HEK293 (cell line): Measurements from ENCODE around the gene TBCK.

Experiments used
- CTCF ChIA-PET: fragments of 350-600 bp; formaldehyde crosslinking; extraction: SDS; loops from one replicate; lab custom pipeline; 2021; ENCODE audit warnings: antibody characterized with exemption; lab: Yijun Ruan, JAX
- POLR2A ChIA-PET: fragments of 300-600 bp; formaldehyde crosslinking; extraction: SDS; loops from one replicate; lab custom pipeline; 2020; ENCODE audit warnings: antibody characterized with exemption, inconsistent platforms; lab: Yijun Ruan, JAX
- H3K27ac ChIP-seq: fragments of 200-500 bp; sonication (Bioruptor generic); 2 replicates; pipeline ENCODE4 v1.5.1; 2014; ENCODE audit warnings: low read depth, low read length, control low read depth, inconsistent platforms; ENCODE audit errors: extremely low read depth
- H3K36me3 ChIP-seq, 2 experiments: fragments of 200-500 bp in 1 of 2; sonication (Bioruptor generic) in 1 of 2; 1 replicate in 1 of 2; 2 replicates in 1 of 2; pipeline ENCODE4 v1.5.1; 2014 to 2017; ENCODE audit warnings: inconsistent platforms in 2 of 2, low read length in 2 of 2; ENCODE audit not compliant: control insufficient read depth in 2 of 2, insufficient read depth in 1 of 2
- H3K4me1 ChIP-seq: fragments of 200-500 bp; sonication (Bioruptor generic); 2 replicates; pipeline ENCODE4 v1.5.1; 2014; ENCODE audit warnings: mild to moderate bottlenecking, low read length, inconsistent platforms; ENCODE audit not compliant: control insufficient read depth, insufficient read depth
- H3K4me3 ChIP-seq: 2 replicates; pipeline ENCODE4 v1.5.1; 2011; ENCODE audit warnings: low read depth, mild to moderate bottlenecking, control low read depth, low read length, moderate library complexity
- H3K9me3 ChIP-seq: fragments of 200-500 bp; sonication (Bioruptor generic); 2 replicates; pipeline ENCODE4 v1.5.1; 2014; ENCODE audit warnings: low read depth, low read length, inconsistent platforms; ENCODE audit not compliant: control insufficient read depth, insufficient read depth
- ELK4 ChIP-seq: IDR thresholded peaks from 2 replicates; pipeline ENCODE4 v1.6.1; 2011; ENCODE audit warnings: mild to moderate bottlenecking, low read depth, low read length, borderline replicate concordance
- HOXA7 ChIP-seq: sonication (generic); formaldehyde crosslinking; IDR thresholded peaks from 2 replicates; pipeline ENCODE4 v1.8.1; 2022; ENCODE audit warnings: missing genetic modification reagents, borderline replicate concordance
- OVOL3 ChIP-seq: fragments of 450-650 bp; formaldehyde crosslinking; IDR thresholded peaks from 2 replicates; pipeline ENCODE4 v1.5.1; 2016; ENCODE audit warnings: missing biosample characterization, missing genetic modification characterization
- TCF7L2 ChIP-seq: IDR thresholded peaks from 2 replicates; pipeline ENCODE4 v1.6.1; 2011; ENCODE audit warnings: low read depth, mild to moderate bottlenecking, inconsistent platforms, low read length, moderate library complexity, borderline replicate concordance
- TSHZ1 ChIP-seq: fragments of 450-650 bp; formaldehyde crosslinking; IDR thresholded peaks from 2 replicates; pipeline ENCODE4 v1.5.1; 2016; ENCODE audit warnings: missing biosample characterization, missing genetic modification characterization, borderline replicate concordance
- ZNF169 ChIP-seq: fragments of 450-650 bp; formaldehyde crosslinking; IDR thresholded peaks from 2 replicates; pipeline ENCODE4 v1.5.1; 2016; ENCODE audit warnings: missing biosample characterization, missing genetic modification characterization
- ZNF37A ChIP-seq: fragments of 450-650 bp; IDR thresholded peaks from 2 replicates; pipeline ENCODE4 v1.5.1; 2018; ENCODE audit warnings: missing biosample characterization, missing genetic modification characterization
- ZNF398 ChIP-seq: fragments of 450-650 bp; formaldehyde crosslinking; IDR thresholded peaks from 2 replicates; pipeline ENCODE4 v1.5.1; 2017; ENCODE audit warnings: missing biosample characterization, missing genetic modification characterization
- ZNF501 ChIP-seq: fragments of 450-650 bp; formaldehyde crosslinking; IDR thresholded peaks from 2 replicates; pipeline ENCODE4 v1.5.1; 2016; ENCODE audit warnings: missing biosample characterization, missing genetic modification characterization
- ZNF530 ChIP-seq: fragments of 450-650 bp; formaldehyde crosslinking; IDR thresholded peaks from 2 replicates; pipeline ENCODE4 v1.5.1; 2016; ENCODE audit warnings: low read depth, missing biosample characterization, missing genetic modification characterization
- ZNF555 ChIP-seq: fragments of 450-650 bp; formaldehyde crosslinking; conservative IDR thresholded peaks from 2 replicates; pipeline ENCODE4 v1.5.1; 2017; ENCODE audit warnings: missing biosample characterization, mild to moderate bottlenecking, missing genetic modification characterization, inconsistent platforms
- ZNF558 ChIP-seq: fragments of 450-650 bp; formaldehyde crosslinking; IDR thresholded peaks from 2 replicates; pipeline ENCODE4 v1.5.1; 2016; ENCODE audit warnings: missing biosample characterization, missing genetic modification characterization
- ZNF561 ChIP-seq: fragments of 450-650 bp; IDR thresholded peaks from 2 replicates; pipeline ENCODE4 v1.5.1; 2018; ENCODE audit warnings: missing biosample characterization, missing genetic modification characterization, borderline replicate concordance
- ZNF623 ChIP-seq: fragments of 450-650 bp; formaldehyde crosslinking; IDR thresholded peaks from 2 replicates; pipeline ENCODE4 v1.5.1; 2016; ENCODE audit warnings: missing biosample characterization, missing genetic modification characterization
- ZNF626 ChIP-seq: fragments of 450-650 bp; sonication (Bioruptor Pico); formaldehyde crosslinking; IDR thresholded peaks from 2 replicates; pipeline ENCODE4 v1.5.1; 2018; ENCODE audit warnings: missing biosample characterization, missing genetic modification characterization, inconsistent platforms
- ZNF704 ChIP-seq: fragments of 450-650 bp; formaldehyde crosslinking; IDR thresholded peaks from 2 replicates; pipeline ENCODE4 v1.5.1; 2016; ENCODE audit warnings: missing biosample characterization, missing genetic modification characterization
- ZNF843 ChIP-seq: fragments of 450-650 bp; formaldehyde crosslinking; IDR thresholded peaks from 2 replicates; pipeline ENCODE4 v1.5.1; 2016; ENCODE audit warnings: missing biosample characterization, missing genetic modification characterization

TBCK gene

GRCh38 chr4:106291678-106292077, 24.3 kb downstream of the TBCK start (continued):
- TF ChIP-seq ZNF398 (tag by site-specific recombination) (no peak), ELK4 (no peak)

- Histone ChIP-seq H3K36me3 (peaks cover 5 to 22% of the 10 kb centered on the region in 2 experiments; a peak in 2 of 3 replicates), H3K9me3 (no peaks in the 10 kb centered on the region), H3K4me3 (no peak overlapping the region), H3K27ac (no peak overlapping the region), H3K4me1 (no peaks in the 10 kb centered on the region)
- ChIA-PET POLR2A (no interaction called here), CTCF (no interaction called here)
- TF ChIP-seq HOXA7 (CRISPR knock-in tag) (no peak), ZNF501 (tag by site-specific recombination) (no peak), TCF7L2 (no peak), ZNF558 (no peak), ZNF169 (tag by site-specific recombination) (no peak), OVOL3 (no peak), TSHZ1 (tag by site-specific recombination) (no peak), ZNF843 (tag by site-specific recombination) (no peak), ZNF561 (no peak), ZNF555 (tag by site-specific recombination) (no peak), ZNF626 (tag by site-specific recombination) (no peak), ZNF623 (tag by site-specific recombination) (no peak), ZNF37A (tag by site-specific recombination) (no peak), ZNF704 (tag by site-specific recombination) (no peak), ZNF530 (tag by site-specific recombination) (no peak), ELK4 (no peak)
Observed at GRCh38 chr4:106289737-106290136, 26.3 kb downstream of the TBCK start.
